Stimulated activated CD8-positive, alpha-beta memory T cell treated with anti-CD3 and anti-CD28 coated beads, Interleukin-7, amount 100 ng/mL, for 4 hours (primary cell): ENCODE data around the gene KLRD1.
"Not testable (repeated sequence)": the region's sequence is repeated elsewhere in the genome, so short reads cannot be mapped to it uniquely, and the experiment has no call there.

ENCODE experiments used
- DNase-seq, 2 donors: peaks; one replicate each; pipeline ENCODE4 v3.0.0-alpha.2; 2020; ENCODE audit warnings: low read depth in 2 of 2

KLRD1 gene

DNA sequence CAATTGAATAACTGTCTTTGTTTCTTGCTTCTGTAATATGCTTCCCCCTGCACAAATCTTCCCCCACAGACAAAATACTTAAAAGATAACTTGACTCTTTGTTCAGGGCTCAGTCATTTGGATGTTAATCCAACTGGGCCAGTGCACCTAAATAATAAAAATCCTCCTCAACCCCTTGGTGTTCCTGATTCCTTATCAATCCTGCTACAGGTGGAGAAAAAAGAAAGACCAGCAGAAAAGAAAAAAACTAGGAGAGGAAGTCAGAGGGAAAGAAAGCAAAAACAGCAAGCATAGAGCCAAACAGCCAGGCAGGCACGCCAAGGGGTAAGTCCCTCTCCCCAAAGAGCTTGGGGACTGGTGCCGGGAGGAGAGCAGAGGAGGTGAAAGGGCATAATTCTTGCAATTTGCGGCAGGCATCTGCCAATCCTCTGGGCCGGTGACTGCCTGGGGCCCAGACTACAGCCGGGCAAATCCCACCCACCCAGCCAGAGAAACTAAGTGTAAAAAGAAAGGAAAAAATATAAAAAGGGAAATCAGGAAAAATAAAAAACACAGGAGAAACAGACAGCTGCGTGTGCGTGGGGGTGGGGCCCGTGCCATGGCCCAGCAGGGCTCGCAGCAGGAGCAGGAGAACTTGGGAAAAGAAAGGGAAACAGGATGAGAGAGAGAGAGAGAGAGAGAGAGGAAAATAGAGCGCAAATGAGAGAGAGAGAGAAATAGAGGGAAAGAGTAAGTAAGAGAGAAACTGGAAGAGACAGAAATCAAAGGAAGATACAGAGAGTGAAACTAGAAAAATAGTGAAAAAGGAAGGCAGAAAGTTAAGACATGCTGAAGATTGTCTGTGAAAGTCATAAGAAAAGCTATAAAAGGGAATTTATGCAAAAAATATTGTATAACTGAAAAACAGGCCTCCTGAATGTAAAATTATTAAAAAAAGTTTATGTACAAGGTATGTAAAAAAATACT lies 60.8 kb downstream of the KLRD1 start:
- DNase-seq = no peak

DNA sequence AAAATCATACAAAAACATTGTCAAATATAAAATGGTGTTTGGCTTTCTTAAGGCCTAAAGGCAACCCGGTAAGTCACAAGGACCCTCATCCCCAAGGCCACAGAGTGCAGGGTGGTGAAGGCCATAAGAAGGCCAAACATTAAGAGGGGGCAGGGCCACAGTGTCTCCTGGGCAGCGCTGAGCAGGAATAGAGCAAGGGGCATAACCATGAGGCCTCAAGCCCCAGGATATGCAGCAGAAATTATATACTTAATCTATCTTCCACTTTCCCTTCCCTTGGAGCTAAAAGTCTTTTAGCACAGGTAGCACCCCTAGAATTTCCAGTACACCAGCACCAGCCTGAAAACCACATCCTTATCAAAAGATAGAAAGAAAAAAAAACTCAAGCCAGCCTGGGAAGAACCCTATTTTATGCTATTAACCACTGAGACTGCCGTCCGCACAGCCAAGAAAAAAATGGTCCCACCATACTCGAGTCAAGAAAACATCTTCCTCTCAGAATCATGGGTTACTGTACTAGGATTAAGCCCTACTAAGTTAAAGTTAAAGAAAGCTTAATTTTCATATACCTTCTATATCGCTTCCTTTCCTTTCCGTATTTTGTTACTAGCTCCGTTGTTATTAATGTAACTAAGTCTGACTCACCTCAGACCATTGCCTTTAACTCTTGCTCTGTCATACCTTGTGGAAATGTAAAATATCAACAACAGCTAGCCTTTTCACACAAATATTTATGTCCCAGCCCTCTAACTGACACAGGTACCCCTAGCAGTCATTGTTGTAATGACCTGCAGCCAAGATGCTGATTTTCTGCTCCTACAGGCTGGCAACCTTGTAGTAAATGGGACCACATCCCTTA lies 62.1 kb downstream of the KLRD1 start:
- DNase-seq = no peak

DNA sequence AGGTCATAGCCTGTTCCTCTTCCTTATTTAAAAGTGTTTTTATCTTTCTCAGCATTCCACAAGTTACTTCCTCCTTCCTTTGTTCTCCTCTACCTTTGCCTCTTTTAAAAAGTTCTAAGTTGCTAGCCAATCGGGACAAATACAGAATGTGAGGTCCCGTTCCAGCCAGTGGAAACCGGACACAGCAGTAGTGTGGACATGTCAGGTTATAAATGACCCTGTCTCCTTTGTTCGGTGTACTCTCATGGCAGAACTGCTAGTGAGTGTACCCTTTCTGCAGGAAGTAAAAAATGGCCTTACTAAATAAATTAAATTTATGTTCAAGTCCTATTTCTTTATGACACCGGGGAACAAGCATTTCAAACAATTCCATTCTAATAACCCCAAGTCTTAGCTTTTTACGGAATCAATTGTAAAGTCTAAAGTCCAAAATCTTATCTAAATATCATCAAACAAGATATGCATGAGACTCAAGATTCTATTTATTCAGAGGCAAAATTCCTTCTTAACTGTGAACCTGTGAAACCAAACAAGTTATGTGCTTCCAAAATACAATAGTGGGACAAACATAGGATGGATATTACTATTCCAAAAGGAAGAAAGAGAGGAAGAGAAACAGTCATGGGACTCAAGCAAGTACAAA lies 64.3 kb downstream of the KLRD1 start:
- not testable (repeated sequence) for DNase-seq

DNA sequence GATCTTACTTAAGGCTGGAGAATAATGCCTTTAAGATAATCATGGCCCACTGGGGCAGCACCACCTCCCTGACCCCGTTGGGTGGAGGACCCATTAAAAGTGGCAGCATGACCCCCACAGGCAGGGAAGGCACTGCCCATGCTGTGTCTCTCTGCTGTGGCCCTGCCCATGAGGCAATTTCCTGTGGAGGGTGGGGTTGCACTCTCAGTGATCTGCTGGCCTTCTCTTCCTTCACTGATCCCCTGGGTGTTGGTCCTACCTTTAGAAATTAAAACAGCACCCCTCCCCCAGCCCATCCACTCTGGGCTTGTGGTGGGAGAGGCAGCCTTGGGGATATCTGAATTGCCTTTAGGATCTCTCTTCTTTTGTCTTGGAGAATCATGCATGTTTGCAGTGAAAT lies 64.9 kb downstream of the KLRD1 start:
- DNase-seq = no peak

DNA sequence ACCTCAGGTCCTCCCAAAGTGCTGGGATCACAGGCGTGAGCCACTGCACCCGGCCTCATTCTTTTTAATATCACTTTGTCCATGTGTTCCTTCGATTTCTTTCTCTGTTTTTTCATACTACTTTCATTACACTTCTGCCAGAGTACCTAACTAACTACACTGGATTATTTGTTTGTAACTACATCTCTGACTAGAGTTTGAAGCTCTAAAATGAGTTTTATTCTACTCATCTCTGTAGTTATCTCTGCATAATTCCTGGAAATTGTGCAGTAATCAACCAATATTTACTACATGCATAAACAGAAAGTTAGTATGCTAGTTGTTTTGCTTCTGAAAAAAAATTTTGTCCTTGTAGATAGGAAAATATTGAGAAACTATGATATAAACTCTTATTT lies 67.0 kb downstream of the KLRD1 start:
- DNase-seq = no peak

DNA sequence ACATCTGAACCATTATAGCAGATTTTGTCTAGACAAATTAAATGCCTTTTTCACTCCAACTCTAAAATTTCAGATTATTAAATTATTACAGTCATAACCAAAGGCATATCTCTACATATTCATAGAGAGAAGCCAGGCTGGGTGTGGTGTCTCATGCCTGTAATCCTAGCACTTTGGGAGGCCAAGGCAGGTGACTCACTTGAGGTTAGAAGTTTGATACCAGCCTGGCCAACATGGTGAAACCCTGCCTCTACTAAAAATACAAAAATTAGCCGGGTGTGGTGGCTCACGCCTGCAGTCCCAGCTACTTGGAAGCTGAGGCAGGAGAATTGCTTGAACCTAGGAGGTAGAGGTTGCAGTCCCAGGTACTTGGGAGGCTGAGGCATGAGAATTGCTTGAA lies 71.1 kb downstream of the KLRD1 start:
- DNase-seq = not testable (repeated sequence)
